Diencephalon (tissue), 1 donor: ENCODE data around the gene HNRNPM. TPM values are rescaled to one million over a fixed set of nuclear protein-coding genes. Genes with fewer than 3 reads are reported as not detected.

Experiments
- total RNA-seq: library from RNA; depleted of rRNA; stranded (reverse); fragments of >200 nt; gene quantifications from one replicate; pipeline ENCODE4 v1.2.3, GENCODE V29; 2014

The HNRNPM gene
- total RNA-seq: 74.3 TPM

GRCh38 chr19:8444677-8445487, at the start of gene HNRNPM:
HNRNPM (plus strand) TSS chr19:8444975; CDS start chr19:8444999, 24 bp downstream.

GRCh38 chr19:8412783-8413628, 31.8 kb upstream of the HNRNPM start, which contains the start of gene MARCHF2:
MARCHF2 (plus strand) TSS chr19:8413305; CDS start chr19:8421841, 8,536 bp downstream.

GRCh38 chr19:8513687-8514504, 69.1 kb downstream of the HNRNPM start, which contains the start of gene ZNF414:
ZNF414 (minus strand) TSS chr19:8514167; CDS start chr19:8514046, 121 bp downstream.

Other genes starting within 250 kb of the HNRNPM start
- gene CERS4, start 235.6 kb upstream of the HNRNPM start, total RNA-seq: 55.6 TPM
- 19.1 TPM for gene CD320, start 136.6 kb upstream of the HNRNPM start, total RNA-seq
- gene NDUFA7, start 123.6 kb upstream of the HNRNPM start, total RNA-seq: 8.3 TPM
- 104 TPM for gene RPS28, start 123.5 kb upstream of the HNRNPM start, total RNA-seq
- 6.0 TPM for gene KANK3, start 101.7 kb upstream of the HNRNPM start, total RNA-seq
- 1.6 TPM for gene ANGPTL4, start 80.8 kb upstream of the HNRNPM start, total RNA-seq
- gene RAB11B, start 54.6 kb upstream of the HNRNPM start, total RNA-seq: 122 TPM
- 87.0 TPM for gene MARCHF2, start 31.7 kb upstream of the HNRNPM start, total RNA-seq
- under 0.01 TPM for gene PRAM1, start 57.7 kb downstream of the HNRNPM start, total RNA-seq
- gene ZNF414, start 69.2 kb downstream of the HNRNPM start, total RNA-seq: 3.7 TPM
- gene MYO1F, start 132.5 kb downstream of the HNRNPM start, total RNA-seq: 4.8 TPM
- gene ADAMTS10, start 165.7 kb downstream of the HNRNPM start, total RNA-seq: 42.7 TPM
- gene NFILZ, start 185.7 kb downstream of the HNRNPM start, total RNA-seq: not detected